IPS-NIHi7 (cell line): ENCODE data around the gene SCD5.
A peak's percentile ranks its signal among the peaks of the same experiment; 100 is the strongest.

Source experiments
- DNase-seq: peaks from one replicate; pipeline ENCODE4 v3.0.0; 2012; ENCODE audit warnings: mixed read lengths; ENCODE audit errors: extremely low spot score

SCD5 gene

DNA sequence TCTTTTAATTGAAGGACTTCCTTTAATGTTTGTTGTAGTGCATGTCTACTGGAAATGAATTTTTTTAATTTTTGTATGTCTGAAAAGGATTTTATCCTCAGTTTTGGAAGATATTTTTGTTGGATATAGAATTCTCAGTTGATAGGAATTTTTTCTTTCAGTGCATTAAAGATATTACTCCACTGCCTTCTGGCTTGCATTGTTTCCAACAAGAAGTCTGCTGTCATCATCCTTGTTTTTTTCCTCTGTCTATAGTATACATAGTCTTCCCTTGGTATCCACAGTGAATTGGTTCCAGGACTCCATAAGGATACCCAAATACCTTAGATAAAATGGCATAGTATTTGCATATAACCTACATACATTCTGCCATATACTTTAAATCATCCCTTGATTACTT is 33.5 kb downstream of the SCD5 start:
- DNase-seq, result no peak

GRCh38 chr4:82761229-82761628 is 37.4 kb downstream of the SCD5 start:
- no peak for DNase-seq

DNA sequence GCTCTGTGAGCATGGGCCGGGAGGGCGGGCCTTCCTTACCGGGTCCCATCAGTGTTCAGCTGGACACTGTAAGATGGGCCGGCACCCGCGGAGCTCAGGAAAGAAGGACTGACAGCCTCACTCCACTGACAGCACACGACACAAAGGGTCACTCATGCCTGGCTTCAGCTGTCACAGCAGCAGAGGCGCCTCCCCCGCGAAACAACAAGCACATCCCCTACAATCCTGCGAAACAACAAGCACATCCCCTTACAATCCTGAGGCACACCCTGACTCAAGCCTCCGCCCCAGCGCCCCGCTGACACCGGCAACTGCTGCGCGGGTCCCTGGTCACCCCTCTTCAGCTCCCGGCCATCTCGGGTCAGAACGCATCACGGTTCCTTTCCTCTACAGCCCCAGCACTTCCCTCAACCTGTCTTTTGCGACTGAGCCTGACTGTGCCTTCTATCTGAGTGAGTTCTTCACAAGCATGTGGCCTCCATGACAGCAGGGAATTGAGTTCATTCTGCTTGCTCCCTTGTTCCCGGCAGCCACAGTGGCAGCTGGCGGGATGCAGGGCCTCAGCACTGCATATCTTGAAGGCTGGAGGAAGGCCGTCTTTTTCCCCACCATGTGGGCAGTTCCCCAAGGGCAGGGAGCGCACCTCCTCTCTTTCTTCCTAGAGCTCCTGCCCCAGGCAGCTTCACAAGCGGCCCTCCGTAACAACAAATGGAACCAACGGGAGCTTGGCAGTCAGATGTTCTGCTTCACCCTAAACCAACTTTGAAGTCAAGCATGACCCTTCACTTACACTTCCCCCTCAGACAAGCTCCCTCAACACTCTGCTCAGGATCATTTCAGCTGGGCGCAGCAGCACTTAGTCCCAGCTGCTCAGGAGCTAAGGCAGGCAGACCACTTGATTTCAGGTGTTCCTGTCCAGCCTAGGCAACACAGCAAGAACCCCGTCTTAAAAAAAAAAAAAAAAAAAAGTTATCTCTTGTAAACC is 39.6 kb downstream of the SCD5 start:
- no peak for DNase-seq

DNA sequence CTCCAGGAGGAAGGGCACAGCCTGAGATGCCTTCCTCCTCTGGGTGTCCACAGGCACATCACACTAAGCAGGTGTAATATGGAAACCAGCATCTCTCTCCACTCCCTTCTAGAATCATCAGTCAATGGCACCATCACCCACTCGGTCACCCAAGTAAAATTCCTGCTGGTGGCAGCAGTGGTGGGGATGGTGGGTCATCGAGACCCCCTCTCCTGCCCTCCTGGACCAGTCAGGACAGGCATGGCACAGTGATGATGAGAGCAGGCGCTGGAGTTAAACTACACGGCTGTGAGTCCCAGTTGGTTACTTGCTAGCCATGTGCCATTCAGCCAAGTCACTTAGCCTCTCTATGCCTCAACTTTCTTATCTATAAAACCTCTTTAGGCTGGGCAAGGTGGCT is 42.5 kb downstream of the SCD5 start:
- no peak for DNase-seq

DNA sequence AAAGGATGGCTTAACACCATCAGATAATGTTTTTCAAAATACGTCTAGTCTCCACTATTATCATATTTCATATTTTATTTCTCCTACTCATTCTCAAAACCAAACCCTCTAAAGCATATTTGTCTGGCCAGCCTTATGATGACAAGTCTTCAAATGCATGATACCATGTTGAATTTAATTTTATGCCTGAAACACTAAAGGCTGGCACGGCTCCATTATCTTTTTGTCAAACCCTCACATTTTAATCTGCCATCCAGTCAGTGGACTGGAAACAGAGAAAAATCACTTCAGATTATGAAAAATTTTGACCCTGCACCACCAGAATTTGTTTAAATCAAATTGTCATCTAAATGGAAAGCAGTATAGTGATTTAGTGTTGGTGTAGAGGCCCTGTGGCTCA is 42.9 kb downstream of the SCD5 start:
- no peak for DNase-seq

GRCh38 chr4:82754513-82755165 is 44.0 kb downstream of the SCD5 start:
- DNase-seq, result no peak

GRCh38 chr4:82753725-82754410 is 44.7 kb downstream of the SCD5 start:
- DNase-seq, result no peak

- no peak for DNase-seq
Observed at GRCh38 chr4:82753238-82753637, 45.4 kb downstream of the SCD5 start.

GRCh38 chr4:82748810-82749470 is 49.7 kb downstream of the SCD5 start:
- DNase-seq, result no peak

DNA sequence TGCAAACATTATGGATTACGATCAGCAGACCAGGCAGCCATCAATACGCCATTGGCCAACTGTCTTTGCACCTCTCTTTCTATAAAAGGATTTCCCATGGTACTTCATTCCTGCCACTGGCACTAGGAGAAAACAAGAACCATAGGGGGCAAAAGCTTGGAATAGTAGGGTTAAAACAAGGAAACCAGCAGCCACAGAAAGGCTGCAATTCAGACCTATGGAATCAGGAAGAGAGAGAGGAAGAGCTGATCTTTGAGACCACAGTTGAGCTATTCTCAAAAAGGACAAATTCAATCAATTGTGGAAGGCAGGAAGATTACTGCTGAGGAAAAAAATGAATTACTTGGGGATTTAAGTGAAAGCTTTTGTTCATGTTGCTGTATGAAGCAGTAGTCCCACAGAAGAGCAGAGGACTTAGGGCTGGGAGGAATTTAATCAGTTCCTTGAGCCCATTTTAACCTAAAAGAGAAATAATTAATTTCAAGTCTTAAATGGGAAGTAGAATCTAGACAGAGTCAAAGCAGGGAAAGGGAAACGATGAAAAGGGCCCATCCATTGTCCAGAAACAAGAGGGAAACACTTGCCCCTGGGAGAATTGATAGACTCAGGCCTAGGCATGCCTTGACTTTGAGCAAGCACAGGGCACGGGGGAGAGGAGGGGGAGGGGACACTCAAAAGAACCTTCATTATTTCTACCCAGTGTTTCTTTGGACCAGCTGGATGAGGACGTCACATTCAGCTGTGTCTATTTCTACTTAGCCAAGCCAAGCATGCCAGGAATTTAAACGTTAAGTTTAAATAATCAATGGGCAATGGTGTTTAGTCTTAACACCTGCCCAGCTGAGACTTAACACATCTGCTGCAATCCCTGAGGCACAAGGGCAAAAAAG is 50.7 kb downstream of the SCD5 start:
- DNase-seq, result no peak

GRCh38 chr4:82746705-82747574 is 51.7 kb downstream of the SCD5 start:
- no peak for DNase-seq

DNA sequence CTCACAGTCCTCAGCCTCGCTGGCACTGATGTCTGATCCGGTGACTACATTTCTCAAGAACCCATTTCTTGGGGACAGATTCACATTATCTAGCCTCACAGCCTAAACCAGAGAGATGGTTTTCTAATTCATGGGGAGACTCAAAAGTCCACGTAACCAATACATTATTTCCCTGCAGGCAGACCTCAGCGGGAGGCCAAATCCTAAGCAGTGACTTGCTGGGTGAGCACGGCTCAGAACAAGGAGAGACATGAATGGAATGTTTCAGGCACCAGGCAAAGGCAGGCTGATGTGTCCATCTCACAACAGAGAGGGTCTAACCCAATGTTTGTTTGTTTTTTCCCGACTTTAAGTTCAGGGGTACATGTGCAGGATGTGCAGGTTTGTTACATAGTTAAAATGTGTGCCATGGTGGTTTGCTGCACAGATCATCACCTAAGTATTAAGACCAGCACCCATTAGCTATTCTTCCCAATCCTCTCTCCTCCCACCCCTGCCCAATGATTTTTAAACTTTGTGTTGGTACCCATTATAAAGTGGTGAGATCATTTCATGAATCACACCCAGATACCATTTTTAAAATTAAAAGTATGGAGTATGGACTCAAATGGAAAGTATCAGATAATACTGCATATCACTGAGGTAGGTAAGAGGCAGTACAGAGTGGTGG is 53.3 kb downstream of the SCD5 start:
- no peak for DNase-seq

- no peak for DNase-seq
Observed at GRCh38 chr4:82744284-82744968, 54.2 kb downstream of the SCD5 start.

- no peak for DNase-seq
Observed at GRCh38 chr4:82741188-82741587, 57.4 kb downstream of the SCD5 start.

DNA sequence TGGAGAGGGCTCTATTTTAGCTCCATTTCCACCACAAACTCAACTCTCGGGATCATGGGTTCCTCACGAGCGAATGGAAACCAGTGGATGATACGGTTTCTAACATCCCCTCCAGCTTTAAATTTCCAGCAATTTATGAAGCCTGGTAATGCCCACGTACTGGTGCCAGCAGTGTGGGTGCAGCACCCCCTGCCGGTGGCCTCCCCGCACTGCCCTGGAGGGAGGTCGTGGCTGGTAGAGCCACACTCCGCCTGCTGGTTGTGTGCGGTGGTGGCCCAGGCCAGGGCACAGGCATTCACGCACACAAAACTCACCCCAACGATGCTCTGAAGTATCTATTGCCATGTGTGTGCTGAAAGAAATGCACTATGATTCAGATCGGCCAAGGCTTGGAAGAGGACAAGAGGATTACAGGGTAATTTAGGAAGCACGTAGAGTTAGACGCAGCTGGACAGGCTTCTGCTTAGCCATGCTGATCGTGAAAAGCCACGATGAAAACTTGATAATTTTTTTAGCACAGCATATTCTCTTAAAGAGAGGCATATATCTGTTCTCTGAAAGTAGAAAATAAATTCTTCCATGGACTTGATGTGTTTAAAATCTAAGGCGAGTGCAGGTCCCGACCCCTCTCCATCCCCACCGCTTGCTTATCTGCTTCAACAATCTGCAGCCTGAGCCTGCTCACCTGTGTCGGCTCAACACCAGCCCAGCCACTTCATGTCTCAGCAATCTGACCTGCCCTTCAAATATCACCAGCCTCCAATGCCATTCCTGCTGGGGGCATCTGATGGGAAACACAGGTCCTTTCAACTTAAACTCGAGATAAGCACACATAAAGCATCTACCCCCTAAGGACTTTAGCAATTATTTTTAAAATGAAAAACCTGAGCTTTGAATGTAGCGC is 59.1 kb downstream of the SCD5 start:
- DNase-seq, result peak; percentile 96

DNA sequence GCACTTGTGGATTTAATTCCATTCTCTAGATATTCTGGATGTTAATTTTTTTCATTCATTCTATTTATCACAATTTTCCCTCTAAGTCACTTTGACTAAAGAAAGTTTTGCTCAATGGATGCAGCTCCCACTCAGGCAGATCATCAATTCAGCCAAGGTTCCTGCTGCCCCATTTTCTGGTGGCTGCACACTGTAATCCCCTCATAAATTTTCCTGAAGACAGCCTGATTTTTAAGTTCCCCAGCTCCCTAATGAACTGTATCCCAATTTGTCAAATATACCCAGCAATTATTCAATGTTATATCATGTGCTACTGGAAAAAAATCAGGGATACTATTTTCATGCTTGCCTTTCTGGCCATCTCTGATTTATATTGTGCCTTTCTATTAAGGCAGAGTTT is 61.2 kb downstream of the SCD5 start:
- DNase-seq, result no peak

GRCh38 chr4:82733636-82734035 is 65.0 kb downstream of the SCD5 start:
- no peak for DNase-seq

GRCh38 chr4:82728301-82728700 is 70.3 kb downstream of the SCD5 start:
- no peak for DNase-seq
